Brain pericyte (primary cell): ENCODE measurements around the gene ILDR1.

Experiments used
- DNase-seq: peaks from one replicate; pipeline ENCODE4 v3.0.0-alpha.2; 2012; ENCODE audit warnings: low read depth, low spot score

ILDR1 gene

DNA sequence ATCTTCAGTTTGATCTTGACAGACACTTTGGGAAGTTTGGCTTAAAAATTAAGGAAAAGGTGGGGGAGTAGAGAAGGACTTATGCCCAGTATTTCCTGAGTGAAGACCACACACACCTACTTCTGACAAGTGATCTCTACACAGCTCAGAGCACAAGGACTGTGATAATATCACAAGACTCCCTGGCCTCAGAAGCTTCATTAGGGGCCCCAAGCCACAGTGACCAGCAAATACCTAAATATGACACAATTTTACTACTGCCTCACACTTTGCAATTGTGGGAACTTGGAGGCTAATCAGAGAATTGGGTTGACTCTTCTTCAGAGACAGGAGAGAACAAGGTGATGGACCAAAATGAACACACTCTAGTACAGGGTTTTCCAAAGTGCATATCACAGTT is 2.6 kb downstream of the ILDR1 start:
- DNase-seq: no peak

- DNase-seq: no peak
These were observed 7.3 kb downstream of the ILDR1 start for GRCh38 chr3:122014741-122015140.

DNA sequence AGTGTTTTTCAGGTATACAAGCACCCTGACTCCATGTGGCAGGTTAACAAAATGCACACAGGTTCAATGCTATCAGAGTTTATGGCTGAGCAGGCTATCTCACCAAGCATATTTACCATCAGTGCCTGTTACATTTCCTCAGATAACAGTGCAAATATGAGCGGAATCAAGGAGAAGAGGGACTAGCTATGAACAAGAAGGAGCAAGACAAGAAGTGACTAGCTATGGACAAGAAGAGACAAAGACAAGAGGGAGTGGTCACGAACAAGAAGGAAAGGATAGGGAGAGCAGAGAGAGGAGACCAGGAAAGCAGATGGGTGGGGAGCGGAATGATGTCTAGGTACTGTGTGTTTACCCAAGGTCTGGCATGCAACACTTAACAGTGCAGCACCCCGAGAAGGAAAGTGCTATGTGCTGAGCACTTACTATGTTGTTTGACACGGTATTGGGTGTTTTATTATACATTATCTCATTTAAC is 8.6 kb downstream of the ILDR1 start:
- no peak for DNase-seq

- no peak for DNase-seq
These were observed 9.2 kb downstream of the ILDR1 start for GRCh38 chr3:122012821-122013220.

GRCh38 chr3:122011396-122011795 is 10.7 kb downstream of the ILDR1 start:
- DNase-seq: no peak

DNA sequence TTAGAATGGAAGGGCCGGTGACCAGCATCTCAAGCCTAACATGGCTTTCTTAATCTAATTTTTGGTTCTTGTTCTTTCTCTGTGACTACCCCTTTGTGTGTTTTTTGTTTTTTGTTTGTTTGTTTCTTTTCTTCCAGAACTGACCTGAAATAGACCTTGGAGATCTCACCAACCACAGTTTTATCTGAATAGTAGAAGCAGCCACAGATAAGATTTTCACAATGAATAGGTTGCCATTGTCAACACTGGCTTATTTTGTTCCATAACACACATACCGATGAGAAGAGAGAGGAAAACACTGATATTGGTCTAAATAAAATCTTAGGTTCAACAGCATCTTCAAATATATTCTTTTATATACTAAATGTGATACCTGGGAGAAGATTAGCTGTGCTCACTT is 11.5 kb downstream of the ILDR1 start:
- no peak for DNase-seq

DNA sequence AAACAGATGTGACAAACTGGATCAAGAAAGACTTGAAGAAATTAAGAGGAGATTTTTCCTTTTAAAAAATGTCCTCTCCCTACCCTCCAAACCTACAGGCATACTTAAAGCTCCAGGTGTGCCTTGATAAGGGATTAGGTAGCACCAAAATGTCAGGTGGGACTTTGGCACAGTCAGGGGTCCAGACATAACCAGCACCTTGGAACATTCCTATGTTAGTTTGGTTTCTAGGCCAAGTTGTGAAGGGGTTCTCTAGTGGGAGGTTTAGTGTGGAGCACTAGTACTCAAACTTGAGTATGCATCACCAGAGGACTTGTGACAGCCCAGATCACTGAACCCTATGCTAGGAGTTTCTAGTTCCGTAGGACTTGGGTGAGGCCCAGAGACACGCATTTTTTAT is 13.9 kb downstream of the ILDR1 start:
- no peak for DNase-seq

- no peak for DNase-seq
These were observed 15.8 kb downstream of the ILDR1 start for GRCh38 chr3:122006267-122006666.

DNA sequence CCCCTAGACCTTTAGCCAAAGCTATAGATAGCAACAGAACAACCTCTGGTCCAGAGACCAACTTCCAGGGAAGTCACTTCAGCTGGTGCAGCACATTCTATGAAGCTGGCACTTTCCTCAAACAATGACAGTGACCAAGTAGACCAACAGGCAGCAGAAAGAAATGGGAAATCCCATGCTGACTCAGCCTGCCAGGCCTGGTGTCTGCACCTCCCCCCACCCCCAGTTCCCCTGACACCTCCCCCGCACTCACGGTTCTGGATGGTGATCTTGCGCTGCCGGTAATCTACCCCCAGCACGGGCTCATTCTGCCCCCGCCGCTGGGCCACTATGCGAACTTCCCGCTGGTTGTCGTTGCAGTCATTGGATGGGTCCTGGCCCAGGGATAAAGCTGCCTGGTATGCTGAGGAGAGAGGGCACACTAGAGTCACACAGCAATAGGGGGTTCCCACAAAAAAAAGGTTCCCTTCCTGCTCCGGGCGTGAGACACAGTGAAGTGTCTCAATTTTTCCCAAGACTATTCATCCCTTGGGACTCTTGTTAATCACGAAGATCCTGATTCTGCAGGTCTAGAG is 17.0 kb downstream of the ILDR1 start:
- no peak for DNase-seq

DNA sequence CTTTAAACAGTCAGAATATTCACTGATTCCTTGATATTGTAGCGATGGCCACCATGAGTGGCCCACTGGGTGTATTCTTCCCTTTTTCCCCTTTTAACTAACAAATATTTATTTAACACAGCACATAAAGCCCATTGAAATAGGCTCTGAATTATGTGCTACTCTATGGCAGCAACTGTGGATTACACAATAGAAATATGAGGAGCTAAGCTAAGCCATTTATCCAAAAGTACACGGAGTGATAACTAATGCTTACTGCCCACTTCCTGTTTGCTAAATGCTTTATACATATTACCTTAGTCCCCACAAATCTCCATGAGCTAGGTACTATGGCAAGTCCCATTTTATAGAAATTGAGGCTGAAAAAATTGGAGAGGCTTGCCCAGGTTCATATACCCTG is 17.9 kb downstream of the ILDR1 start:
- no peak for DNase-seq

- DNase-seq: no peak
These were observed 18.4 kb downstream of the ILDR1 start for GRCh38 chr3:122003606-122004005.

DNA sequence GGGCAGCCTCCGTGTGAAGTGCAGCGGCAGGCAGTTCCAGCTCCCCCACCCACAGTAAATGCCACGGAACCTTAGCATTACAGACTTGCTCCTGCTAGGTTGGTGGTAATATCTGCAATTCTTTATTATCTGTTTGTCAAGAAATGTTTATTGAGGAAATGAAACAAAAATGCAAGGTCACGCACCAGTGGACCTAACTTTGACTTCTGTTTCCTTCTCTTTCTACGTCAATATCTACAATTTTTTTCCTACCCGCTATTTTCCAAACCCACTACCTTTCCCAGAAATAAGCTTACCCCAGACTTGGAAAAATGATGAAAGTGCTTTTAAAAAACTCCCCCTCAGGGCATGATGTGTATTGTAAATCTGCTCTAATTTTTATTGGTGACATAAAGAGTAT is 18.9 kb downstream of the ILDR1 start:
- DNase-seq: no peak

- DNase-seq: no peak
These were observed 19.4 kb downstream of the ILDR1 start for GRCh38 chr3:122002611-122003010.

GRCh38 chr3:122001892-122002291 is 20.2 kb downstream of the ILDR1 start:
- no peak for DNase-seq

DNA sequence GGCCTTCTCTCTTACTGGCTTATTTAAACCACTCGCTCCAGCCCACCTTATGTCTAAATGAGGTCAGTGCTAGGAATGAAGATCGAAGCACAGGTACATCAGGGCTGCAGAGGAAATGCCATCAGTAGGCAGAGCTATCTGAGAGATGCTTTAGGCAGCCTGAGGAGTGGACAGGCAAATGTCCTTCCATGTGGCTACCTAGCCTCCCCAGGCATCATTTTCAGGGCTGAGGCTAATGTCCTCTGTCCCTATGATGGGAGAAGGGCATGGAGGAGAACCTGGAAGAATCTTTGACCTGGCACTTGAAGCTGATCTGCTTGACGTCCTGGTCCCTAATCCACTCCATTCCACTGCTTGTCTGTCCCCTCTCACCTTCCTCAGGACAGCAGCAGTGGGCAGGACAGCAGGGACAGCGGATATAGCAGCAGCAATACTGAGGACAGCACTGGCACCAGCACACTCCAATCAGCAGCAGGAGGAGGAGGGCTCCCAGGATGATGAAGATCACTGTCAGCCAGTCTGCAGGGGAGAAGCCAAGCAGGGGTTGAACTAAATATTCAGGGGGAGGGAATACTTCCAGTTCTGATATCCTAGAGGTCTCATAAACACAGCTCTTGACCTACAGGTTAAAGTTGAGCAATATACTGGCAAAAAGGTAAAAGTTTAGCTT is 21.0 kb downstream of the ILDR1 start:
- DNase-seq: no peak

DNA sequence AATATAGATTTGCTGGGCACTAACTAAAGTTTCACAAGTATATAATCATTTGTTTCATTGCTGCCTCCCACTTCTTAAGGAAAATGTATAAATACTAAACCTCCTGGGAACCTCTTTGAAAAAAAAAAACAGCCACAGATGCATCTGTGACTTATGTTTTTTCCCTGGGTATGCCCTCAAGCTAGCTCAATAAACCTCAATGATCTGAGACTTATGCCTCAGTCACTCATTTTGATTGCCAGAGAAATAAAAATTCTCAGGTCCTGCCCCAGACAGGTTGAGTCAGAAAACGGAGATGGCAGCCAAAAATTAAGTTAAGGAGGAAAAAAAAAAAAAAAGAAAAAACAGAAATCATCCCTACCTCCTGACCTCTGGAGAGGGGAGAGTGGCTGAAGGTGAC is 22.1 kb downstream of the ILDR1 start:
- DNase-seq: no peak

GRCh38 chr3:121998611-121999473 is 23.2 kb downstream of the ILDR1 start:
- DNase-seq: no peak

DNA sequence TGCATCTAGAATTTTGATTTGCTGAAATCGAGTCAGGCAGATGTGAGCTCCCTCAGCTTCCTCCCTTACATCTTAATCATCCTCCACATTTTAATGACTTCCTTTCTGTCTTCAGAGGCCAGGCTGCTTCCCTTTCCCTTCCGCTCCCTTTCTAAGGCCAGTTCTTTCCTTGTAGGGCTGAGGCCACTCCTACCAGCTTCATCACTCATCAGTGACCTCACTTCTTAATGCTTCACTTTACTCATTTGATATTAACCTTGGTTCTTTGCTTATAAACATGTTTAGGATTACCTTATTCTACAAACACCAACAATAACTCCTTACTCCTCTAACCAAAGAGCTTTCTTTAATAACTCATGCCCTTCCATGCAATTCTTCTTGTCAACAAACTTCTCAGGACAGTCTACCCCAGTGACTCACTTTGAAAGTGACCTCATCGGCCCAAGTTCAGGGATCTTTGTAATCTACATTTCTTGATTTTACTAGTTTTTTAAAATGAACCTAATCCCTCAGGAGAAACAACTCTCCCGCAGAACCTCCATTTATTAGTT is 23.9 kb downstream of the ILDR1 start:
- DNase-seq: no peak

GRCh38 chr3:121997372-121997771 is 24.7 kb downstream of the ILDR1 start:
- DNase-seq: no peak

GRCh38 chr3:121996441-121996840 is 25.6 kb downstream of the ILDR1 start:
- no peak for DNase-seq

DNA sequence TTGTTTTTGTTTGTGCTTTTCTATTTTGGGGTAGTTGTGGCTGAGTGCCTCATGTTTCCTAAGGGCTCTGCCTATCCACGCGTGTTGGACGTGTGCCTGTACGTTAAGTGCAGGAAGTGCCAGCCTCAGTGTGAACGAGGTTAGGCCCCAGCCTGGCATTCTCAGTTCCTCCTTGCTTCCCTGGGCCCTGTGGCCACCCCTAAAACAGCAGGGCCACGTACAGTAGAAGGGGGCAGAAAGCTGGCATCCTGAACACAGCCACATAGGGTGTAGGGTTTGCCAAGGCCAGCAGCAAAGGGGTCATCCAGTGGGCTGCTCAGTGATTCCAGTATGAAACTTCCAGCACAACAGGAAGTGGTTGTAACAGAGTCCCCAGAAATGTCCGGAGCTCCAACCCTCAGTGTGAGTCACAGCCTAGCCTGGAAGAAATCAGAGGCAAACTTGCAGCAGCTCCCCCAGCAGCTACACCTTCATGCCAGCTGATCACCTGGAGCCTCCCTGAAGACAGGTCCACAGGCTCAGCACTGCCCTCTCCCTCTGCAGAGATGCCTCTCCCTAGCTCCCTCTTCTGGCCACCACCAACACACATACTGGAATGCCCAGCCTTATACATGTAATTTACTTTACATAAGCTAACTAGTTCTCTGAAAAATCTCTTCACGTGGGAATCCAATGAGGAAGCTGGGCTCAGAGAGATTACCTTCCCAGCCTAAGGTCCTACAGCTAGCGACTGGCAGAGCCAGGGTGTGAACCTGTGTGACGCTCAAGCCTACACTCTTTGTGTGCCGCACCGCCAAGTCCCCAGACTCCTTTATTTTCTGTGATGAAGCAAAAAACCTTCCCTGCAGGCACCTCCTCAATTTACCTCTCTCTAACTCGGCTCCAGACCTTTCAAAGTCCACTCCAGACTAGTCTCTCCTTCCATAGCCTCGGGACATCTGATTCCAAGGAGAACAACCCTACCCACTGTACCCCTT is 26.6 kb downstream of the ILDR1 start:
- DNase-seq: no peak
